Endothelial cell of umbilical vein (primary cell): ENCODE data around the gene SMARCA4. TPM values are rescaled to one million over a fixed set of nuclear protein-coding genes. Genes with fewer than 3 reads are reported as not detected.

Experiments used
- BruUV-seq: library from RNA; stranded (reverse); fragments of 400-500 nt; replicated peaks from 2 replicates; lab custom pipeline; 2021; lab: Mats Ljungman, UMichigan
- CTCF ChIA-PET: fragments of 300-600, 350-600 bp; sonication (Branson Sonifier 250); formaldehyde crosslinking; loops from one replicate; lab custom pipeline; 2021; ENCODE audit warnings: antibody characterized with exemption, inconsistent platforms; lab: Charles Lee
- POLR2A ChIA-PET: fragments of 300-600, 350-600 bp; sonication (Branson Sonifier 250); formaldehyde crosslinking; loops from one replicate; lab custom pipeline; 2021; ENCODE audit warnings: antibody characterized with exemption, inconsistent platforms; lab: Charles Lee
- DNase-seq: peaks from one replicate; pipeline ENCODE4 v3.0.0-alpha.2; 2011; ENCODE audit warnings: low read depth, low spot score
- FAIRE-seq: peaks from 2 replicates; lab custom pipeline; 2011; peaks lifted over from hg19 to GRCh38; lab: Jason Lieb, UNC
- H2AFZ ChIP-seq: 2 replicates; pipeline ENCODE4 v1.6.0; 2012; ENCODE audit warnings: low read depth, low read length, control low read depth, inconsistent platforms
- H3K27ac ChIP-seq: 2 replicates; pipeline ENCODE4 v1.5.1; 2011; ENCODE audit warnings: low read depth, mild to moderate bottlenecking, control low read depth, low read length, moderate library complexity; ENCODE audit not compliant: insufficient read depth
- H3K27me3 ChIP-seq, 2 experiments: 2 replicates each; pipeline versions ENCODE4 v1.6.0 to v1.6.1; 2011; ENCODE audit warnings: low read length in 2 of 2, mixed read lengths in 1 of 2; ENCODE audit not compliant: control insufficient read depth in 2 of 2, insufficient read depth in 2 of 2
- H3K36me3 ChIP-seq, 2 experiments: 2 replicates in 1 of 2; 3 replicates in 1 of 2; pipeline ENCODE4 v1.5.1; 2011; ENCODE audit warnings: low read length in 2 of 2, mild to moderate bottlenecking in 1 of 2, moderate library complexity in 1 of 2; ENCODE audit not compliant: control insufficient read depth in 2 of 2, insufficient read depth in 2 of 2; ENCODE audit errors: extremely low read depth in 1 of 2
- H3K4me1 ChIP-seq: 3 replicates; pipeline ENCODE4 v1.5.1; 2011; ENCODE audit warnings: mild to moderate bottlenecking, low read length; ENCODE audit not compliant: control insufficient read depth, insufficient read depth; ENCODE audit errors: extremely low read depth
- H3K4me2 ChIP-seq: 2 replicates; pipeline ENCODE4 v1.6.1; 2011; ENCODE audit warnings: low read length, control low read depth, mixed read lengths; ENCODE audit not compliant: insufficient read depth
- H3K4me3 ChIP-seq, 3 experiments: fragments of 200-600 bp in 1 of 3; sonication (generic), shearing (Covaris generic) in 1 of 3; replicated peaks in 1 of 3; 2 replicates each; pipeline ENCODE4 v1.5.1; 2011 to 2016; ENCODE audit warnings: control low read depth in 3 of 3, low read length in 3 of 3, mild to moderate bottlenecking in 2 of 3, inconsistent platforms in 1 of 3, low read depth in 1 of 3, moderate library complexity in 1 of 3; ENCODE audit not compliant: insufficient read depth in 1 of 3
- H3K79me2 ChIP-seq: 2 replicates; pipeline ENCODE4 v1.6.0; 2012; ENCODE audit warnings: low read length, inconsistent platforms; ENCODE audit not compliant: control insufficient read depth, insufficient read depth
- H3K9ac ChIP-seq: replicated peaks from 2 replicates; pipeline ENCODE3; 2011; ENCODE audit warnings: low read length, control low read depth; ENCODE audit not compliant: insufficient read depth; ENCODE audit errors: extremely low read depth
- H3K9me1 ChIP-seq: replicated peaks from 3 replicates; pipeline ENCODE4 v1.6.0; 2011; ENCODE audit warnings: mild to moderate bottlenecking, low read length; ENCODE audit not compliant: control insufficient read depth, insufficient read depth; ENCODE audit errors: extremely low read depth
- H3K9me3 ChIP-seq: replicated peaks from 2 replicates; pipeline ENCODE4 v1.5.1; 2012; ENCODE audit warnings: low read length, inconsistent platforms; ENCODE audit not compliant: control insufficient read depth, insufficient read depth
- H4K20me1 ChIP-seq: replicated peaks from 2 replicates; pipeline ENCODE3; 2011; ENCODE audit warnings: mild to moderate bottlenecking, low read length; ENCODE audit not compliant: control insufficient read depth, insufficient read depth; ENCODE audit errors: extremely low read depth
- EZH2 ChIP-seq: IDR thresholded peaks from 2 replicates; pipeline ENCODE4 v1.6.1; 2012; ENCODE audit warnings: borderline replicate concordance, low read depth, mild to moderate bottlenecking, moderate library complexity, low read length, inconsistent platforms; ENCODE audit not compliant: severe bottlenecking
- FOS ChIP-seq: IDR thresholded peaks from 2 replicates; pipeline ENCODE4 v1.6.1; 2011; ENCODE audit warnings: mild to moderate bottlenecking, low read length, moderate library complexity, borderline replicate concordance; ENCODE audit not compliant: insufficient read depth
- GATA2 ChIP-seq: IDR thresholded peaks from 2 replicates; pipeline ENCODE4 v1.7.0; 2011; ENCODE audit warnings: low read depth, mild to moderate bottlenecking, moderate library complexity, mixed read lengths, low read length; ENCODE audit not compliant: insufficient read length, insufficient read depth
- JUN ChIP-seq: IDR thresholded peaks from 2 replicates; pipeline ENCODE4 v1.6.1; 2011; ENCODE audit warnings: borderline replicate concordance, low read depth; ENCODE audit not compliant: insufficient read length, insufficient read depth
- MYC ChIP-seq: IDR thresholded peaks from one replicate; pipeline ENCODE4 v1.6.1; 2011; ENCODE audit warnings: mild to moderate bottlenecking, low read depth, low read length
- POLR2A ChIP-seq: IDR thresholded peaks from 2 replicates; pipeline ENCODE4 v1.6.1; 2012; ENCODE audit warnings: low read depth, mild to moderate bottlenecking, control low read depth, low read length
- POLR2AphosphoS5 ChIP-seq: IDR thresholded peaks from 2 replicates; pipeline ENCODE4 v1.6.1; 2012; ENCODE audit warnings: low read depth, mild to moderate bottlenecking, control low read depth, low read length, moderate library complexity; ENCODE audit not compliant: insufficient read depth
- dilution Hi-C: fragments of 300-500 bp; cut with MboI; formaldehyde crosslinking; loops from one replicate; pipeline ENCODE4 v1.15.0; 2019; ENCODE audit warnings: low sequenced_read_pairs; ENCODE audit not compliant: extremely low pct_ligation_motif_present
- intact Hi-C: fragments of 100-400 bp; cut with micrococcal nuclease; formaldehyde crosslinking; loops from one replicate; pipeline ENCODE4 v1.10.0; 2022
- polyA plus RNA-seq, 4 experiments: library from polyadenylated mRNA; depleted of rRNA in 3 of 4; stranded (reverse) in 3 of 4; unstranded in 1 of 4; fragments of >200 nt; gene quantifications; 2 replicates each; pipeline versions ENCODE4 v1.2.1 to v1.2.3, GENCODE V29; 2011 to 2012; ENCODE audit warnings: missing spikeins in 1 of 4
- total RNA-seq: library from RNA; stranded (reverse); gene quantifications from 2 replicates; pipeline ENCODE4 v1.2.3, GENCODE V29; 2021
- TF ChIP-seq, protein P1 (sequence below): IDR thresholded peaks from 2 replicates; pipeline ENCODE4 v1.6.1; 2011; ENCODE audit not compliant: insufficient read depth, insufficient read length
- TF ChIP-seq, protein P2 (sequence below), 2 donors: IDR thresholded peaks; 1 replicate in 1 of 2; 2 replicates in 1 of 2; pipeline ENCODE4 v1.5.1; 2011; ENCODE audit warnings: low read length in 2 of 2, mild to moderate bottlenecking in 2 of 2, moderate library complexity in 2 of 2, control low read depth in 1 of 2, inconsistent platforms in 1 of 2, low read depth in 1 of 2; ENCODE audit not compliant: insufficient read depth in 1 of 2; ENCODE audit errors: extremely low read depth in 1 of 2

The SMARCA4 gene
- total and polyA plus RNA-seq, 2 donors (not counting 3 experiments of a cell fraction or from before 2014, with no cell fraction given), result 65.0 to 177 TPM

DNA sequence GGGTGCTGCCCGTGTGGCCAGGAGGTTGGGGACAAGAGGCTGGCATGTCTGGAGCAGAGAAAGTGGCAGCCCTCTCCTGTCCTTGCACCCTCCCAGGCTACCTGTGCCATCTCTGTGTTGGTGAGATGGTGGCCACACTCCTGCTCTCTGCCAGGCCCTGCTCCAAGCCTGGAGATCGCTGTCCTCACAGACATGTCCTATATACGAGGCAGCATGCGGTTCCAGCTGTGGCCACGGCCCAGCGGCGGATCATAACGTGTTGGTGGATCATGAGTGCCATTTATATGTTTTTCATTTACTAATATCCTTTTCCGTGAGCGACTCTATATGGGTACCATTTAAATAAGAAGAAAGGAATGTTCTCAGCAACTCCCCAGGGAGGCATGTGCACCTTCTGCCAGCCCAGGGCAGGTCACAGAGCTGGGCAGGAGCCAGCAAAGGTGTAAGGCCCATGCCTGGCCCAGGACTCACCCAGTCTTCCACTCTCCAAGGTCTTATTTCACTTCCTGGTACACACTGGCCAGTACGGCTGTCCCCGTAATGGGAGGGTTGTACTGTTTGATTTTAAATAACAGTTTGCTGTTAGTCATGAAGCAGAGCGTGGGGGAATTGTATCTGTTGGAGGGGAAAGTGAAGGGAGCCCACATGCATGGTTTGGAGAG lies 81.3 kb downstream of the SMARCA4 start:
- Histone ChIP-seq H3K4me2 (no peak overlapping the region), H2AFZ (no peak overlapping the region), H3K9me3 (no peaks in the 10 kb centered on the region), H3K4me1 (no peaks in the 10 kb centered on the region), H3K27me3 (no peaks in the 10 kb centered on the region), H3K9me1 (no peaks in the 10 kb centered on the region), H4K20me1 (no peaks in the 10 kb centered on the region), H3K4me3 (no peak overlapping the region), H3K79me2 (peaks cover 2% of the 10 kb centered on the region), H3K27ac (no peak overlapping the region), H3K9ac (no peak overlapping the region), H3K36me3 (peaks cover 9 to 23% of the 10 kb centered on the region in 2 experiments)
- intact Hi-C loops, result no loop called here
- dilution Hi-C loops, result no loop called here
- no peak for DNase-seq
- TF ChIP-seq POLR2A (no peak), EZH2 (no peak), POLR2AphosphoS5 (no peak), GATA2 (no peak), MYC (no peak), JUN (no peak), FOS (no peak)
- TF ChIP-seq, protein P1, sequence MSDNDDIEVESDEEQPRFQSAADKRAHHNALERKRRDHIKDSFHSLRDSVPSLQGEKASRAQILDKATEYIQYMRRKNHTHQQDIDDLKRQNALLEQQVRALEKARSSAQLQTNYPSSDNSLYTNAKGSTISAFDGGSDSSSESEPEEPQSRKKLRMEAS, result no peak
- TF ChIP-seq, protein P2, sequence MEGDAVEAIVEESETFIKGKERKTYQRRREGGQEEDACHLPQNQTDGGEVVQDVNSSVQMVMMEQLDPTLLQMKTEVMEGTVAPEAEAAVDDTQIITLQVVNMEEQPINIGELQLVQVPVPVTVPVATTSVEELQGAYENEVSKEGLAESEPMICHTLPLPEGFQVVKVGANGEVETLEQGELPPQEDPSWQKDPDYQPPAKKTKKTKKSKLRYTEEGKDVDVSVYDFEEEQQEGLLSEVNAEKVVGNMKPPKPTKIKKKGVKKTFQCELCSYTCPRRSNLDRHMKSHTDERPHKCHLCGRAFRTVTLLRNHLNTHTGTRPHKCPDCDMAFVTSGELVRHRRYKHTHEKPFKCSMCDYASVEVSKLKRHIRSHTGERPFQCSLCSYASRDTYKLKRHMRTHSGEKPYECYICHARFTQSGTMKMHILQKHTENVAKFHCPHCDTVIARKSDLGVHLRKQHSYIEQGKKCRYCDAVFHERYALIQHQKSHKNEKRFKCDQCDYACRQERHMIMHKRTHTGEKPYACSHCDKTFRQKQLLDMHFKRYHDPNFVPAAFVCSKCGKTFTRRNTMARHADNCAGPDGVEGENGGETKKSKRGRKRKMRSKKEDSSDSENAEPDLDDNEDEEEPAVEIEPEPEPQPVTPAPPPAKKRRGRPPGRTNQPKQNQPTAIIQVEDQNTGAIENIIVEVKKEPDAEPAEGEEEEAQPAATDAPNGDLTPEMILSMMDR (IDR thresholded peaks at IDR 0.05; ENCODE audit: extremely low read depth in 1 of 2, insufficient read depth in 1 of 2, low read depth in 1 of 2, low read length in 2 of 2), result no peak
- POLR2A ChIA-PET, result no interaction called here
- no TSS peak for BruUV-seq
- CTCF ChIA-PET, result no interaction called here
- no peak for FAIRE-seq
